Motor neuron (in vitro differentiated cells): ENCODE measurements around the gene PSPH. TPM values are rescaled to one million over a fixed set of nuclear protein-coding genes. Genes with fewer than 3 reads are reported as not detected.
"Not testable (repeated sequence)": the region's sequence is repeated elsewhere in the genome, so short reads cannot be mapped to it uniquely, and the experiment has no call there.

Experiments used
- ATAC-seq, 8 experiments: fragments of 200-7000 bp; cut with Tn5 transposase; replicated peaks in 6 of 8; 2 replicates each; pipeline ENCODE4 v1.8.0; 2021; ENCODE audit warnings: mild to moderate bottlenecking in 8 of 8, moderate library complexity in 8 of 8
- H3K27ac ChIP-seq, 2 donors: fragments of 250-450 bp; sonication (Bioruptor Pico); 2 replicates each; pipeline ENCODE4 v1.9.0; 2021; ENCODE audit warnings: antibody characterized with exemption in 2 of 2, mild to moderate bottlenecking in 2 of 2, moderate library complexity in 1 of 2
- H3K4me1 ChIP-seq, 2 donors: fragments of 250-450 bp; sonication (Bioruptor Pico); replicated peaks in 1 of 2; 2 replicates each; pipeline ENCODE4 v1.6.1; 2021; ENCODE audit warnings: antibody characterized with exemption in 2 of 2, mild to moderate bottlenecking in 2 of 2, moderate library complexity in 1 of 2
- H3K4me3 ChIP-seq, 5 donors: fragments of 250-450 bp; sonication (Bioruptor Pico); 2 replicates each; pipeline ENCODE4 v1.9.0; 2021; ENCODE audit warnings: antibody characterized with exemption in 5 of 5, mild to moderate bottlenecking in 5 of 5, moderate library complexity in 4 of 5
- WGBS, 10 experiments: fragments of 450-650 bp; shearing (Covaris generic); methylation state at CpG; one replicate each; pipeline ENCODE4 v1.0.0; 2022; 5-methylcytosine and 5-hydroxymethylcytosine counted together
- in situ Hi-C, 9 experiments: fragments of 400-800 bp; cut with MboI; loops; one replicate each; pipeline ENCODE4 v1.15.0; 2021; ENCODE audit warnings: low sequenced_read_pairs in 9 of 9, low pct_unique_long_range_greater_than_20kb in 2 of 9; ENCODE audit not compliant: unreplicated experiment in 9 of 9
- total RNA-seq, 8 experiments: library from RNA; unstranded; fragments of 300-600 nt; gene quantifications; 2 replicates each; pipeline versions ENCODE4 v1.2.3 to v1.2.4, GENCODE V29; 2022

The PSPH gene
- total RNA-seq, 8 experiments from 2014 or later = 22.1 to 40.1 (median 26.2) TPM

- 61 to 100% (median 93%) methylated on average over 2 to 6 of the region's 9 CpGs; no CpG with 5 or more reads in 2 of the 10 experiments for WGBS, 10 experiments
- no peak overlapping the region for H3K27ac ChIP-seq
- in situ Hi-C loops = no loop called here
- peaks cover 0 to 6% of the 10 kb centered on the region in 2 donors for H3K4me1 ChIP-seq
- no peak overlapping the region for H3K4me3 ChIP-seq
- ATAC-seq = no peak
Measured at GRCh38 chr7:56028942-56029630, 22.2 kb downstream of the PSPH start.

GRCh38 chr7:56026538-56026937, 24.7 kb downstream of the PSPH start:
- Histone ChIP-seq H3K4me3 (no peak overlapping the region), H3K4me1 (no peaks in the 10 kb centered on the region), H3K27ac (no peak overlapping the region)
- WGBS, 10 experiments = 80 to 88% (median 82%) methylated on average over 2 of the region's 2 CpGs; no CpG with 5 or more reads in 6 of the 10 experiments
- ATAC-seq = no peak
- in situ Hi-C loops = no loop called here

DNA sequence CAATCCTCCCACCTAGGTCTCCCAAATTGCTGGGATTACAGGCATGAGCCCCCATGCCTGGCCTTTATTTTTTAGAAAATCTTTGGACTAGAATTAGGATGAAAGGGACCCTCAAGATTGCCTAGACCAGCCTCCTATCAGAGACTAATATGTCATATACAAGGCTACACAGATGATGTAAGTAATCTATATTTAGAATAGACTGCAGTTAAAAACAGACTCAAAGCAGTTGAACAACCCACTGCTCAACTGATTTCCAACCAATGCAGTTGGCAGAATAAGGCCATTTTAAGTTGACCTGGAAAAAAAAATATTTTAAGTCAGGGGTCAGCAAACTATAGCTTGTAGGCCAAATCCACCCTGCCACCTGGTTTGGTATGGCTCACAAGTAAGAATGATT, 27.7 kb downstream of the PSPH start:
- no peak for ATAC-seq
- Histone ChIP-seq H3K4me3 (no peak overlapping the region), H3K4me1 (no peaks in the 10 kb centered on the region), H3K27ac (no peak overlapping the region)
- in situ Hi-C loops = no loop called here

DNA sequence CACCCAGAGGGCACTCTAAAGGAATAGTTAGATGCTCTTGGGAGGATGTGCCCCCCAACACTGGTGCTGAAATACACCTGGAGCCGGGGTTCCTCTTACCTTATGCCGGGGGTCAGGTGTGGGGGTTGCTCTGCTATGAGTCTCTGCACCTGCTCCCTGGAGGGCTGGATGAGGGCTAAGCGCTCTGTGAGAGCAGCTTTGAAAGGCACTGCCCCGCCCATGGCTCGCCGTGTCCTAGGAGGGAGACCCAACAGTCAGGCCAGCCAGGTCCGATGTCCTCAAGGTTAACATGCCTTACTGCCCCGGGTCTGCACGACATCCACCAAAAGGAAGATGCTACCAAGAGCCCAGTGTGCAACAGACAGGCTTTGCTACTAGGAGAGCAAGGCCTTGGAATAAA, 31.7 kb downstream of the PSPH start:
- no peaks in the 10 kb centered on the region for H3K4me1 ChIP-seq
- 67 to 100% (median 93%) methylated on average over 1 to 9 of the region's 9 CpGs; no CpG with 5 or more reads in 3 of the 10 experiments for WGBS, 10 experiments
- no peak for ATAC-seq
- in situ Hi-C loops = no loop called here
- H3K4me3 ChIP-seq = no peak overlapping the region
- H3K27ac ChIP-seq = no peak overlapping the region

DNA sequence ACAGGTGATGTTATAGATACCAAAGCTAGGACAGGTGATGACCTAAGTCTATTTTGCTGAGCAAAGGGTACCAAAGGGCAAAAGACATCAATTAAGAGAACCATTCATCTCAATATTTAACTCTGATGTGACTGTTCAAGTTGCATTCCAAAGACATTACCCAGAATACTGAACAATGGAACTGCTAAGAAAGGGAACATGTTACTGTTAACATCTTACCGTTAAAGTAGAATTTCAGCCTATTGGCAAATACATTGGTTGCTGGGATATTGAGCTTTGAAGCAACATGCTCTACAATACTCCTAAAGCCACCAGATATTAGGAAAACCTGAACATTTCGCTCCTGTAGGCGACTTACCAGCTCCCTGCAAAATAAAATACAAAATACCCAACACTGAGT, 34.2 kb downstream of the PSPH start:
- peak in 1 of 8 experiments; percentile 72 for ATAC-seq

DNA sequence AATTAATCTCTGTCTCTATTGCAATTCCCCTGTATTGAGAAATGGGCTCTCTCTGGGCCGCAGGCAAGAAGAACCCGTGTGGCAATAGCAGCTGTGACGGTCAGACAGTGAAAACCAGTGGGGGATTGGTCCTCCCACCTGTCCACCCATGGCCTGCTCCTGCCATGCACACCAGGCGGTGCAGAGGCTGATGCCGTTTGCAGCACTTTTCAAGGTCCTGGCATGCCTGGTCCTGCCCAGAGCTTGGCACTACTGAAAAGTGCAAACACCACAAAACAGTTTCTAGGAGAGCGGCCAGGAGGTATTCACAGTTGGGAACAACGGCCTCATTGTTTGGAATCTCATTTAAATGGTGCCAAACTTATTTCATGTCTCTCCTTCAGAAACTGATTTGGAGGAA, 41.5 kb downstream of the PSPH start:
- H3K4me3 ChIP-seq = no peak overlapping the region

More for the DNA sequence above, 34.2 kb downstream of the PSPH start:
- H3K27ac ChIP-seq, H3K4me1 ChIP-seq, in situ Hi-C loops, H3K4me3 ChIP-seq: not testable (repeated sequence)
- 67 to 100% (median 100%) methylated on average over 1 to 3 of the region's 3 CpGs; no CpG with 5 or more reads in 4 of the 10 experiments for WGBS, 10 experiments

GRCh38 chr7:56007891-56008290, 43.4 kb downstream of the PSPH start:
- peaks cover 0 to 4% of the 10 kb centered on the region in 2 donors for H3K4me1 ChIP-seq
- H3K27ac ChIP-seq = no peak overlapping the region
- ATAC-seq = peak in 1 of 8 experiments; percentile 15
- WGBS, 10 experiments = 60 to 100% (median 90%) methylated on average over 1 to 9 of the region's 9 CpGs; no CpG with 5 or more reads in 1 of the 10 experiments
- no peak overlapping the region for H3K4me3 ChIP-seq
- in situ Hi-C loops = no loop called here

More for the DNA sequence above, 41.5 kb downstream of the PSPH start:
- peaks cover 0 to 4% of the 10 kb centered on the region in 2 donors for H3K4me1 ChIP-seq
- no peak overlapping the region for H3K27ac ChIP-seq
- in situ Hi-C loops = no loop called here
- ATAC-seq = peak in 3 of 8 experiments; percentile 58 to 95 (median 71)
- 58 to 100% (median 88%) methylated on average over 1 to 6 of the region's 7 CpGs; no CpG with 5 or more reads in 4 of the 10 experiments for WGBS, 10 experiments

DNA sequence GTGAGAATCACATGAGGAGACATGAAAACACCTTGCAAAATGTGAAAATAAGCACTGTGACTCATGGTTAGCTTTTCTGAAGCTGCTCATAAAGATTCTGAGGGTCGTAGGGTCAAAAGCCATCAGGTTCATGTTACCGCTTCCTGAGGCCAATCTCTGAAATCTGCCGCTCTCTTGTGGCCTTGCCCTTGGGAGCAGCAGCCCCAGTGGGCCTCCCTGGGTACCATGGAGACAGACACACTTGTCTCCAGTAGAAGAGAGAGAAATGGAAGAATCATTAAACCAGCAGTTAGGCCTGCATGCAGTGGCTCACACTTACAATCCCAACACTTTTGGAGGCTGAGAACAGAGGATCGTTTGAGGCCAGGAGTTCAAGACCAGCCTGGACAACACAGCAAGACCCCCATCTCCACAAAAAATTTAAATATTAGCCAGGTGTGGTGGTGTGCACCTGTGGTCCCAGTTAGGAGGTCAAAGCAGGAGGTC, 44.0 kb downstream of the PSPH start:
- in situ Hi-C loops = no loop called here
- Histone ChIP-seq H3K4me3 (no peak overlapping the region), H3K27ac (no peak overlapping the region), H3K4me1 (peaks cover 0 to 4% of the 10 kb centered on the region in 2 donors)
- 0 to 93% (median 70%) methylated on average over 1 to 3 of the region's 4 CpGs; no CpG with 5 or more reads in 4 of the 10 experiments for WGBS, 10 experiments
- ATAC-seq = peak in 5 of 8 experiments; percentile 35 to 54 (median 49)

DNA sequence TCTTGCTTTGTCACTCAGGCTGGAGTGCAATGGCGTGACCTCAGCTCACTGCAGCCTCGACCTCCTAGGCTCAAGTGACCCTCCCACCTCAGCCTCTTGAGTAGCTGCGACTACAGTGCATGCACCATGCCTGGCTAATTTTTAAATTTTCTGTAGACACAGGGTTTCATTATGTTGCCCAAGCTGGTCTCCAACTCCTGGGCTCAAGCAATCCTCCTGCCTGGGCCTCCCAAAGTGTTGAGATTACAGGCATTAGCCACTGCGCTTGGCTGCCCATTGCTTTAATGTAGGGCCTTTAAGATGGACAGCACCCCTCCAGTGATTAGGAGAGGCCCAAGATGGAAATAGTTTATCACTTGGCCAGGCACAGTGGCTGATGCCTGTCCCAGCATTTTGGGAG, 47.5 kb downstream of the PSPH start:
- Histone ChIP-seq H3K27ac (no peak overlapping the region), H3K4me1 (peaks cover 0 to 4% of the 10 kb centered on the region in 2 donors), H3K4me3 (no peak overlapping the region)
- in situ Hi-C loops = no loop called here
- ATAC-seq = no peak
- WGBS, 10 experiments = 52 to 100% (median 70%) methylated on average over 1 to 3 of the region's 4 CpGs; no CpG with 5 or more reads in 6 of the 10 experiments

GRCh38 chr7:55996856-55997500, 54.3 kb downstream of the PSPH start:
- H3K27ac ChIP-seq = no peak overlapping the region
- no peaks in the 10 kb centered on the region for H3K4me1 ChIP-seq
- in situ Hi-C loops = no loop called here
- 71 to 100% (median 88%) methylated on average over 2 to 8 of the region's 8 CpGs; no CpG with 5 or more reads in 1 of the 10 experiments for WGBS, 10 experiments
- no peak for ATAC-seq
- no peak overlapping the region for H3K4me3 ChIP-seq

DNA sequence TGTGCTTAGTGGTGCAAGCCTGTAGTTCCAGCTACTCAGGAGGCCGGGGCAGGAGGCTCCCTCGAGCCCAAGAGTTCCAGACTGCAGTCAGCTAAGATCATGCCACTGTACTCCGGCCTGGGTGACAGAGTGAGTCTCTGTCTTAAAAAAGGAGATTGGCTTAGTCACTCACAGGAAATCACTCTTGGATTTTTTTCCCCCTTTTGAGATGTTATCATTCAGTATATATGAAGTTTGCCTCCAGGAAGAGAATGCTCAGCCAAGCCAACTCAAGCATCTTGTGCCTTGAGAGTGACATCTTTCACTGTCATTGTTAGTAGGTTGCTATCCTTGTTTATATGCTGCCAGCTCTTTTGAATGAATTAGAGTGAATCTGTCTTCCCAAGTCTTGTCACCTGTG, 58.9 kb downstream of the PSPH start:
- 83 to 100% (median 98%) methylated on average over 1 to 3 of the region's 3 CpGs; no CpG with 5 or more reads in 4 of the 10 experiments for WGBS, 10 experiments
- ATAC-seq = no peak

GRCh38 chr7:55983537-55983936, 67.7 kb downstream of the PSPH start:
- no peak overlapping the region for H3K4me3 ChIP-seq
- H3K4me1 ChIP-seq = peaks cover 0 to under 1% of the 10 kb centered on the region in 2 donors
- ATAC-seq = no peak
- in situ Hi-C loops = no loop called here
- H3K27ac ChIP-seq = no peak overlapping the region
- WGBS, 10 experiments = 57 to 100% (median 89%) methylated on average over 1 to 3 of the region's 3 CpGs; no CpG with 5 or more reads in 3 of the 10 experiments

More for the DNA sequence above, 58.9 kb downstream of the PSPH start:
- Histone ChIP-seq H3K4me1 (no peaks in the 10 kb centered on the region), H3K4me3 (no peak overlapping the region), H3K27ac (no peak overlapping the region)
- in situ Hi-C loops = no loop called here

DNA sequence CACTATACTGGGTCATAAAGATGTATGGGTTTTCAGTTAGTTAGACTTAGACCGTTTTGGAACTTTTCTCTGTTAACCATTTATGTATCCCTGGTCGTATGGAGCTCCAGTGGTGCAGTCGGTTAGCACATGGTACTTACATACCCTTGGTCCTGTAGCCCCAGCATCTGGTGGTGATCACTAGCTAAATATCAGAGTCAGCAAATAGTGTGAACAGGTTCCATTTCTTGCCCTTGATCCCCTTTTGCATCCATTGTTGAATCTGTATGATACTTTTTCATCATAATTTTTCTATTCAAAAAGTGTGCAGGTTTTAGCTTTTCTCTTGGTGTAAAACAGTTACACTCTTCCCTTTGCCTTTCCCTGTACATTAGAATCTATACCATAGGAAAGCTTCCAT, 71.0 kb downstream of the PSPH start:
- no peak for ATAC-seq
- Histone ChIP-seq H3K27ac (no peak overlapping the region), H3K4me1 (peaks cover 0 to 12% of the 10 kb centered on the region in 2 donors), H3K4me3 (no peak overlapping the region)
- 14 to 100% (median 92%) methylated on average over 1 to 3 of the region's 3 CpGs for WGBS, 10 experiments
- in situ Hi-C loops = no loop called here
